ENCODE results near the gene GDF15.
"Not testable (repeated sequence)": the region's sequence is repeated elsewhere in the genome, so short reads cannot be mapped to it uniquely, and the experiment has no call there.

Gene GDF15

GRCh38 chr19:18364277-18364825, 21.6 kb upstream of the GDF15 start:
- DNase-seq (ENCODE audit: low read depth), result not testable (repeated sequence)

DNA sequence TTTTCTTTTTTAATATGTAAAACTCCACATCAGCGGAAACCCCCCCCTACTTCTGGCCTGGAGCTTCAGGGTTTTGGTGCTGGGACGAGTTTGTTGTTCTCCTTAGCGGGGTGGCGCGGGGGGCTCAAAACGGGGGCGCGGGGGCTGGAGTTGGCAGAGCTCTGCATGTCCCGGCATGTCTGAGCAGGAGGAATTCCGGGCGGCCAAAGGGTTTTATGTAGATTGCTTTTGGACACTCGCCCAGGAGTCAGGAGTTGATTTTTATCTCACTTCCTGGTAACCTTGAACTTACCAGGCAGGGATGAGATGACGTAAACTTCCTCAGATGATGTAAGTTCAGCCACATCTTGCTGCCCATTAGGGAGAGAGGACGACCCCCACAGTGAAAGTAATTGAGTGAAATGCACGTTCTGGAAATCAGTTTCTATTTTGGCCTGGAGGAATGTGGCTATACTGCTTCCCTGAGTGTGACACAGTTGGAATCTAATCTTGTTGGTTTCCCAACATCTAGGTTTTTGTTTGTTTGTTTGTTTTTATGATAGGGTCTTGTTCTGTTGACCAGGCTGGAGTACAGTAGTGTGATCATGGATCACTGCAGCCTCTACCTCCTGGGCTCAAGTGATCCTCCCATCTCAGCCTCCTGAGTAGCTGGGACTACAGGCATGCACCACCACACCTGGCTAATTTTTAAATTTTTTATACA, 21.0 kb upstream of the GDF15 start:
- DNase-seq (ENCODE audit: low read depth), result peak; percentile 89

- DNase-seq (ENCODE audit: low read depth), result no peak
Measured at GRCh38 chr19:18366021-18366435, 19.9 kb upstream of the GDF15 start.

- DNase-seq (ENCODE audit: low read depth), result no peak
Measured at GRCh38 chr19:18368504-18369222, 17.3 kb upstream of the GDF15 start.

GRCh38 chr19:18373407-18373891, 12.5 kb upstream of the GDF15 start:
- no peak for DNase-seq (ENCODE audit: low read depth)

GRCh38 chr19:18373892-18374629, 11.9 kb upstream of the GDF15 start:
- peak; percentile 94 for DNase-seq (ENCODE audit: low read depth)

GRCh38 chr19:18377026-18377425, 8.9 kb upstream of the GDF15 start:
- no peak for DNase-seq (ENCODE audit: low read depth)

GRCh38 chr19:18379803-18380747, 5.9 kb upstream of the GDF15 start:
- peak; percentile 74 for DNase-seq (ENCODE audit: low read depth)

- no peak for DNase-seq (ENCODE audit: low read depth)
Measured at GRCh38 chr19:18380843-18381242, 5.1 kb upstream of the GDF15 start.

- DNase-seq (ENCODE audit: low read depth), result not testable (repeated sequence)
Measured at GRCh38 chr19:18383622-18384021, 2.3 kb upstream of the GDF15 start.

DNA sequence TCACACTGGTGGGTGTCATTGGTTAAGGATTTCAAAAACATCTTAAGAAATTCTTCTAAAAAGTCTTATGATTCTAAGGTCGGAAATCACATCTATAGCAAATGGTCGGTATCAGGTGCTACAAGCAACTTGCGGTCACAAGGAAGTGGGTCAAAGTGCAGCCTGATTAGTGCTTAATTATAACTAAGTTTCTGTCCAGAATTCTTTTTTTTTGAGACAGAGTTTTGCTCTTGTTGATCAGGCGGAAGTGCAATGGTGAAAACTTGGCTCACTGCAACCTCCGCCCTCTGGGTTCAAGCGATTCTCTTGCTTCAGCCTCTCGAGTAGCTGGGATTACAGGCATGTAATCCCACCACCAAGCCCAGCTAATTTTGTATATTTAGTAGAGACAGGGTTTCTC, 1.2 kb upstream of the GDF15 start:
- DNase-seq (ENCODE audit: low read depth), result no peak

GRCh38 chr19:18385359-18385674, 641 bp upstream of the GDF15 start:
- no peak for DNase-seq (ENCODE audit: low read depth)

DNA sequence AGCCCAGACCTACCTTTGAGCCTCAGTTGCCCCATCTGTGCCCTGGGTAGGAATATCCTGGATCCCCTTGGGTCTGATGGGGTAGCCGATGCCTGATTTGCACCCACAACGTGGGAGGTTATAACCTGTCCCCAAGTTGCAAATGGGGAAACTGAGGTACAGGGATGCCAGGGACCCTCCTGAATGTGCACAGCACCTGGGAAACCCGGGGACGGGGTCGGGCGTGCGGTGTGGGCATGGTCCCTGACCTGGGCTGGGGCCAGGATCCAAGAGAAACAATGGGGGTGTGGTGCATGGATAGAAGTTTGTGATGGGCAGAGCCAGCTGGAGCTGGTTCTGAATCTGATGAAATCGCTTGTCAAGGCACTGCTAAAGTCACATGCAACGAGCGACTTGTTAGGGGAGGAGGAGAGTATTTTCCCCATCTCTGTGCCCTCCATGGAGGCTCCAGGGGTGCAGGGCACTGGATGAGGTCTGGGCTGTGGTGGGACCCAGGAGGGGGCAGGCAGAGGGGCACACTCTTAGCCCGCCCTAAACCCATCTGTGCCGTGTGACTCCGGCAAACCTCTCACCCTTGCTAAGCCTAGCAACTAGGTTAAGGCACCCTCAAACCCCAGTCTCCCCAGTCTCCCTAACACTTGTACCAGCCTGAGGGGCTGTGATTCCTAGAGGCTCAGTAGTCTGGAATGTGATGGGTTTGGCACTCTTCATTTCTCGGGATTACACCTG, 749 bp downstream of the GDF15 start:
- DNase-seq (ENCODE audit: low read depth), result peak; percentile 77

GRCh38 chr19:18388100-18388959, 2.4 kb downstream of the GDF15 start:
- peak; percentile 44 for DNase-seq (ENCODE audit: low read depth)

GRCh38 chr19:18388960-18389725, 3.2 kb downstream of the GDF15 start:
- no peak for DNase-seq (ENCODE audit: low read depth)

DNA sequence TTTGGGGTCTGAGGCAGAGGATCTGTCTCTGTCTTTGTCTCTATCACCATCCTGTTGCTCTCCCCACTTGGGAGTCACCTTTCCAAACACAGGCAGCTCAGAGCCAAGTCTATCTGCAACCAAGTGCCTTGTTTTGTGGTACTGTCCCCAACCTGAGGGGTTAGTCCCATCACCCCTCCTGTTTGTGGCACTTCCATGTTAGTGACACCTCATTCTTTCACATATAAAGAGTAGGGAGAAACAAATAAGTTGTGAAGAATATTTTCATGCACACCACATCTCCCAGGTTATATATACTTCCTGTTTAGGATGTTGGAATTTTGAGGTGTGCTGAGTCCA, 3.7 kb downstream of the GDF15 start:
- DNase-seq (ENCODE audit: low read depth), result no peak

- DNase-seq (ENCODE audit: low read depth), result no peak
Measured at GRCh38 chr19:18390065-18390907, 4.3 kb downstream of the GDF15 start.

GRCh38 chr19:18391509-18392075, 5.6 kb downstream of the GDF15 start:
- DNase-seq (ENCODE audit: low read depth), result no peak

All from fibroblast of gingiva (primary cell).